ENCODE measurements around the gene HDAC1.

- no peak for TF ChIP-seq BRF2 (CRISPR knock-in tag; IDR thresholded peaks at IDR 0.05)
- TF ChIP-seq ZNF790 (CRISPR knock-in tag; IDR thresholded peaks at IDR 0.05; ENCODE audit: borderline replicate concordance): no peak
- TF ChIP-seq KDM5A (IDR thresholded peaks at IDR 0.05; ENCODE audit: borderline replicate concordance, low read length): no peak
- TF ChIP-seq ZNF263 (CRISPR knock-in tag; IDR thresholded peaks at IDR 0.05): peak; percentile 86
- TF ChIP-seq TARDBP (CRISPR knock-in tag; IDR thresholded peaks at IDR 0.05): no peak
- no peak for TF ChIP-seq ELF4 (CRISPR knock-in tag; IDR thresholded peaks at IDR 0.05; ENCODE audit: borderline replicate concordance)
These were observed 46.2 kb downstream of the HDAC1 start for GRCh38 chr1:32337855-32338636.

Measured in HepG2 (cell line).